D341Med (cell line): ENCODE results near the gene SPACA7.

Experiments
- DNase-seq: peaks from one replicate; pipeline ENCODE4 v3.0.0; 2012; ENCODE audit warnings: low spot score

The SPACA7 gene

DNA sequence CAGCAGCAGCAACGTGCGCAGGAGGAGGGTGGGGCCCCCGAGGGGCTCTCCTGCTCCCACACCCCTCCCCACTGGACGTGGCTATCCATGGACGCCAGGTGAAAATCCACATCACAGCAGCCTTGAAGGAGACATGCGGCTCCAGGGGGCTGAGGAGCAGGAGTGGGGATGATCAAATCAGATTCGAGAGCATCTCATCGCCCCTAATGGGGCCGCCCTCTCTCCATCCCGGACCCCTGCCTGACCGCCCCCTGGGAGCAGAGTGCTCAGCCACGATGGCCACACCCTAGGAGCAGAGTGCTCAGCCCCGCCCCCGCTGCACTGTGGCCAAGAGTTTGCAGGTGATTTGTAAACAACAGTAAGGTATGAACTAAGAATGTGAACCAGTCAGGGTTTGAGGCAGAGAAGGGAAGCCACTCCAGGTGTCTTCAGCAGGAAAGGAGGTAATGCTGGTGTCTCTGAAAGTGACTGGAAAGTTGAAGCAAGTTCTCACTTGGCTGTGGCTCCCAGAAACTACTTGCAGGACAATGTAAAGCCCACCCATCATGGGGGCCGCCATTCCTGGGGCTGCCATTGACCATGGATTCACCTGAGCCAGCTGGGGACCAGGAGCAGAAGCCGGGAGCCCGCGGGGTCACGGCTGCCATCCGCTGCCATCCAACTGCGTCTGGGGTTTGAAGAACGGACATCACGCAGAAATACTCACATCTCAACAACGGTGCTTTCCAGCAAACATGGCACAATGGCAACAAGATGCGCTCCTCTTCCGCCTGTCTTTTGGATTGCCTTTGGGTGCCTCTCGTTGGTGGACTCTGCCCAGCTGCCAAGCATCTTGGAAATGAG lies 71.8 kb downstream of the SPACA7 start:
- no peak for DNase-seq

DNA sequence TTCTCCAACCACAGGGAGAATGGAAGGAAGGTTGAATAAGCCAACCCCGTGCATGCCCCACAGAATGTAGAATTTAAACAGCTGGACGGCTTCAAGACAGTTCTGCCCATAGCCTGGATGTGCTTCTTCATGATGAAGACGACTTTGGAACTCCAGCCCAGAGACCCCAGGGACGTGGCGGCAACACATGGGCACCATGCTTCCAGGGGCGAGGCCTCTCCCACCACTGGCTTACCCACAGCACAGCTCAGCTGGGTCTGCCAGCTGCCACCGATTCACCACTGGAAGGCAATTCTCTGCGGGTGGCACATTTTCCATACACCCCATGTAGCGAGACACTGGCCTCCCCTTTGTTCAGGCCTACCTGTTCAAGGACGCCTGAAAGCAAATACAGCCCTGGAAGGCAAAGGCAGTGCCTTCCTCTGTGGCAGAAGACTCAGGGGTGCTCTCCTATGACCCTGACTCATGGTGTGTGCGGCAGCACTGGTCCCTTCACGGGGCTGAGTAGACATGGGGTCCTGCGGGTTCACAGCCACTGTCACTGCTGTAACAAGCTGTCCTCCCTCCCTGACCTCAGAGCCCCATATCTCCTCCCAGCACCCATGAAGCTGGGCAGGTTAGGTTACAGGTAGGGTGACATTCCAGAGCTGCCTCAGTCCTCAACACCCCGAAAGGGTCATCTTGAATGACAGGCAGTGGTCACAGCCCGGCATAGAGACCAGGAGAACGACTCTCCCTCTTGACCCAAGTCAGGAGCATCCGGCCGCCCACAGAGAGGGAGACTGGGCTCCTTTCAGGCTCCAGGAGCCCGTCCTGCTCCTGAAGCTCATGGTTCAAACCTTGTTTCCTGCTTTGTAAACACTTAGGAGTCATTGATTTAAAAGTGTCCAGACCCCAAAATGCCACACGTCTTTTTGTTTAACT lies 72.7 kb downstream of the SPACA7 start:
- no peak for DNase-seq

- DNase-seq = no peak
Observed at GRCh38 chr13:112449545-112449930, 73.4 kb downstream of the SPACA7 start.

DNA sequence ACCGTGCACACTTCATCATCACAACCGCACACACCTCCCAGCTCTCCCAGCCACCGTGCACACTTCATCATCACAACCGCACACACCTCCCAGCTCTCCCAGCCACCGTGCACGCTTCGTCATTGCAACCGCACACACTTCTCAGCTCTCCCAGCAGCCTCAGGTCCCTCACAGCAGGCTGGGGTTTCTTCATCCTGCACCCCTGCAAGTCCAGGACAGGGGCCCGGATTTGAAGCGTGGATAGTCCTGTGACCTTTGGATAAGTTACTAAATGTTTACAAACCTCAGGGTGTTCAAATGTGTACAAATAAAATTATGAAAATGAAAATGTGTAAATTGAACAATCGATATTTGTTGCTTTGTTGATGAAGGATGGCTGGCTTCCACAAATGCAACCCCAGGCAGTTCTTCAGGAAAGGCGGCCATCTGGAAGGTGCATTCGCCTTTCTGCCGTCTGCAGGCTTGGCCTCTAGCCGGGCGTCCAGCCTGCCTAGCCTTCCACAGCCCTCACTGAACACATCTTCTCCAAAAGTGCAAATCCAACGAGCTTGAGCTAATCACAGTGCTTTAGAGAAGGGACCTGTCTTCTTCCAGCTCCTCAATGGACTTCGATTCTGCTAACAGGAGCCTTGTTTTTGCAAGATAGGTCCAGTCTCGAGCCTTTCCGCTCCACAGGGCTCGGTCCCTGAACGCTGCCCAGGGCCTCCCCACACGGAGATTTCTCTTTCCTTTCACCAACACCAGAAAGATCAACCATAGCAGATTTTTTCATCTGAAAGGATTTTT lies 74.2 kb downstream of the SPACA7 start:
- no peak for DNase-seq

- DNase-seq = no peak
Observed at GRCh38 chr13:112450904-112451240, 74.7 kb downstream of the SPACA7 start.

GRCh38 chr13:112451512-112452379 lies 75.6 kb downstream of the SPACA7 start:
- no peak for DNase-seq

- no peak for DNase-seq
Observed at GRCh38 chr13:112452380-112453206, 76.4 kb downstream of the SPACA7 start.

DNA sequence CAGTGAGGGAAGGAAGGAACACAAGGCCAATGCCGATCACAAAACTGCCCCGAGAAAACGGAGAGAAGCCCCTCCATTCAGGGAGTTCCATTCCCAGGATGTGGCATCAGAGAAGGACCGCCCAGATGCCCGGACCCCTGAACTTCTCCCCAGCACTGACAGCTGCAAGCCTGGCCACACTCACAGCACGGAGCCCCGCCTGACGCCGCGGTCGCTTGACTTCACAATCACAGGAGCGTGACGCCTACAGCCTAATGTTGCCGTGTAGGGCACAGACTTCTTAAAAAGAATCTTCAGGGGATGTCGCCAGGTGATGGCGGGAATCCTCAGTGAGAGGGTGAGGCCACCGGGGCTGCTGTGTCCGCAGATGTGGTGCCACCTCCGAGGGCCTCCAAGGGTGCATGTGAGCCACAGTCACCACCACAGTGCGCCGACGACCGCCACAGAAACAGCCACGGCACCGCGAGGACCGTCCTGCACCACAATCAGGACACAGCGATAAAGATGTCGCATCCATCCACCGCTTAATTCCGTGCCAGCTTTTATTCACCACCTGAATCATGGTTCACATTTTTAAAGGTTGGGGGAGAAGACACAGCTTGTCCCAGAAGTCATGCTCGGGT lies 77.2 kb downstream of the SPACA7 start:
- DNase-seq = no peak

DNA sequence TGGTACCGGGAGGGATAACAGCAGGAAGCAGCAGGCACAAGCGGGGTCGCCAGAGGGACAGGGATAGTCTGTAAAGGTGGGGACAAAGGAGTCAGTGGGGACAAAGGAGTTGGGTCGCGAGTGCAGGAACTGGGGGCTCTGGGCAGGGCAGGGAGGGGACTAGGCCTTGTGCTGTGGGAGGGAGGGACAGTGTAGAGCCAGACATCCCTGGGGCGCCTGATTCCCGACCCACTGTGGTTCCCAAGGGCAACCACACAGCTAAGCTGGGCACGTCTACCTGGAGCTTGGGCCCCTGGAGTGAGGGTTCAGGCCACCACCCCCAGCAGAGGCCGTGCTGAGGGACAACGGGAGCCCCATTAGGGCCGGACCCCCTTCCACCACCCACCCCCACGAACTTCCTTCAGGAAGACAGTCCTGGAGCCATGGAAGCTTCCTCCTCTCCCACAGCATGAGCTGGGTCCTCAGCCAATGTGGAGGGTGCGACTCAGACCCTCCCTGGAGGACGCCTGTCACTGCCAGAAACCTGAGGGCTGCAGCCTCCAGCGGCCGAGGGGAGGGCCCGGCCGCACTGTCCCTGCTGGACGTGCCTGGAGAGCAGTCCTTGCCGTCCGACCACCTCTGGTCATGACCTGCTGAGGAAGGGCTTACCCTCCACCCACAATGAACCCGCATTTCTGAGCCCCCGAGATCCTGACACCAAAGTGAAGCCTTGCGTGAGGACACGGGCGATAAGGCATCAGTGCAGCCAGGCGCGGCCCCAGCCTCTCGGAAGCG lies 77.9 kb downstream of the SPACA7 start:
- no peak for DNase-seq

DNA sequence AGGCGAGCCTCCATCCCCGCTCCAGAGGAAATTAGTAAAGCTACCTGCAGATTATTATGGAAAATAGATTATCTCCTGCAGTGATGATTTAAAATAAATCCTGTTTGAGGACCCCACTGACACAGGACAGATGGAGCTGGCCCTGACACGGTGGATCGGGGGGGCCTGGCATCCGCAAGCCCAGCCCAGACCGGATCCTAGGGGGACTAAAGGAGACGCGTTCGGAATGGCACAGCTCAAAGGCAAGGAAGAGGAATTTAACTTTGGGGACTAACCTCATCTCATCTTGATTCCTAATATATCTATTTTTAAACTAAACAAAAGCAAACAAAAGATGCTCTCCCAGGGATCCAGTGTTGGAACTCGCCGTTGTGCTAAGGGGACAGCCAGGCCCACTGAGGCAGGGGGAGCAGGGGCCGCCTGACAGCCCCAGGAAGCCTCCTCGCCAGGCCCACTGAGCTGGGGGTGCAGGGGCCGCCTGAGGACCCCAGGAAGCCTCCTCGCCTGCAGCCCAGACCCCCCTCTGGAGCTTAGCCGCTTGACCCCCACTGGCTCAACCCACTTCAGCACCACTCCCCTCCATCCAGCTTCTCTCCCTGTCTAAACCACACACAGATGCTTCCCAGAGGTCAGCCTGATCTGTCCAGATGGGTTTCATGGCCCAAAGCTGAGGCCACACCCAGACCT lies 78.6 kb downstream of the SPACA7 start:
- DNase-seq = no peak

GRCh38 chr13:112455476-112456059 lies 79.4 kb downstream of the SPACA7 start:
- DNase-seq = no peak

GRCh38 chr13:112456138-112457056 lies 80.2 kb downstream of the SPACA7 start:
- no peak for DNase-seq

DNA sequence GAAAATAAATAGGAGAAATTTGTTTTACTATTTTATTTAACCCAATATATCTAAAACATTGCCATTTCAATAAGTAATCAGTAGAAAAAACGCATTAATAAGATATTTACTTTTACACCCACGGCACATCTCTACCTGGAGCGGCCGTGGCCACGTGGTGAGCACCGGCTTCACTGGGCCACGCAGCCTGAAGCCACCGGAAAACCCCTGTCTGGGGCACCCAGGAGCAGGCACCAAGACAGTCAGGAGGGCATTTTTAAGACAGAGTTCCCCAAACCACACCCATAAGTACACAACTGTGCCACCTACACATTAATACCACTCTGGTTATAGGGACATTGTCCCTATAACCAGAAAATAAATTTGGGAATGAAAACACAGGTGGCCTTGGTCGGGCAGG lies 80.9 kb downstream of the SPACA7 start:
- no peak for DNase-seq

DNA sequence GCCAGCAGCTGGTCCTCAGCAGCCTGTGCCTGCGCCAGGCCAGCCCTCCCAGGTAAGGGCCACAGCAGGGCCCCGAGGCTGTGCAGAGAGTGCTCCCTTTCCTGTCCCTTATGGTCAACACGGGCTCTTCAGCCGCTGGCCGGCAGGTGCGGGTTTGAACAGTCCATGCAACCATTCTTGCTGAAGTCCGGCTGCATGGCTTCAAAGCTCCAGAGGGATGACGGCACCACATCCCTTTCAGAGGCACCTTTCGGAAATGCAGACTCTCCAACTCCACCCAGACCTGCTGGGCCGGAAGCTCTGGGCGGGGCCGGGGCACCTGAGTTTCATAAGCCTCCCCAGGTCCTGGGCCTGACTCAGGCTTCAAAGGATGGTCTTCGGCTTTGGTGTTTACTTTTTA lies 81.3 kb downstream of the SPACA7 start:
- DNase-seq = no peak

DNA sequence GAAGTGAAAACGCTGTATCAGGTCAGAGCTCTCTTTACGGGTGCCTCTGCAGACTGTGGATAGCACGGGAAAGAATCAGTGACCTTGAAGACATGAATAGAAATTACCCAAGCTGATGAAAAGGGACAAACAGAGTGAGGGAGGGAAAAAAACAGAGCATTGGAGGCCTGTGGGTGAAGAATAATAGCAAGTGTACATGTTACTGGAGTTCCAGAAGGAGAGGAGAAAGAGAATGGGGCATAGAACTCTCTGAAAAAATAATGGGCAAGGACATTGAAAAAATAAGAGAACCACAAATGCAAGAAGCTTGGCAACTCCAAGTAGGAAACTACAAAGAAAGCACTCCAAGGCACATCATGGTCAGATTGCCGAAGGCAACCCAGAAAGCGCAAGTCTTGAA lies 86.3 kb downstream of the SPACA7 start:
- no peak for DNase-seq

GRCh38 chr13:112464720-112465119 lies 88.6 kb downstream of the SPACA7 start:
- no peak for DNase-seq
